ENCODE results near the gene PDILT.
"Not testable (repeated sequence)": the region's sequence is repeated elsewhere in the genome, so short reads cannot be mapped to it uniquely, and the experiment has no call there.

PDILT gene

GRCh38 chr16:20424129-20424866, 19.8 kb upstream of the PDILT start:
- TF ChIP-seq CTCF (IDR thresholded peaks at IDR 0.05; ENCODE audit: low read depth, low read length), result no peak
- DNase-seq (ENCODE audit: extremely low read depth, low read depth), result no peak

GRCh38 chr16:20423772-20424128, 19.2 kb upstream of the PDILT start:
- not testable (repeated sequence) for DNase-seq (ENCODE audit: extremely low read depth, low read depth)

GRCh38 chr16:20421748-20422147, 17.2 kb upstream of the PDILT start:
- not testable (repeated sequence) for DNase-seq (ENCODE audit: extremely low read depth, low read depth)

GRCh38 chr16:20419093-20419492, 14.6 kb upstream of the PDILT start:
- DNase-seq (ENCODE audit: extremely low read depth, low read depth), result not testable (repeated sequence)

- TF ChIP-seq CTCF (IDR thresholded peaks at IDR 0.05; ENCODE audit: low read depth, low read length), result no peak
- DNase-seq (ENCODE audit: extremely low read depth, low read depth), result no peak
These were observed 11.0 kb upstream of the PDILT start for GRCh38 chr16:20415541-20415940.

- no peak for DNase-seq (ENCODE audit: extremely low read depth, low read depth)
- no peak for TF ChIP-seq CTCF (IDR thresholded peaks at IDR 0.05; ENCODE audit: low read depth, low read length)
These were observed 6.5 kb upstream of the PDILT start for GRCh38 chr16:20411055-20411454.

GRCh38 chr16:20410121-20410723, 5.7 kb upstream of the PDILT start:
- no peak for TF ChIP-seq CTCF (IDR thresholded peaks at IDR 0.05; ENCODE audit: low read depth, low read length)
- DNase-seq (ENCODE audit: extremely low read depth, low read depth), result no peak

GRCh38 chr16:20409398-20410120, 5.0 kb upstream of the PDILT start, which contains the start of gene ACSM5:
ACSM5 (plus strand) TSS chr16:20409534; CDS start chr16:20411485, 1,951 bp downstream.
- DNase-seq (ENCODE audit: extremely low read depth, low read depth), result no peak
- TF ChIP-seq CTCF (IDR thresholded peaks at IDR 0.05; ENCODE audit: low read depth, low read length), result no peak
